ENCODE data around the gene MX2. TPM values are rescaled to one million over a fixed set of nuclear protein-coding genes. Genes with fewer than 3 reads are reported as not detected.

Gene MX2
- total and polyA plus RNA-seq, 2 of the 4 experiments (the other 2 are of a cell fraction) = 0.53 to 0.54 TPM

GRCh38 chr21:41317063-41317392 lies 44.8 kb upstream of the MX2 start:
- no peak for TF ChIP-seq MAFK (IDR thresholded peaks at IDR 0.05; ENCODE audit: low read depth, low read length)
- no peak for TF ChIP-seq CTCF (conservative IDR thresholded peaks at IDR 0.05; ENCODE audit: low read depth, low read length)
- TF ChIP-seq MAZ (IDR thresholded peaks at IDR 0.05; ENCODE audit: borderline replicate concordance, low read depth, low read length) = no peak
- no peak for TF ChIP-seq MXI1 (IDR thresholded peaks at IDR 0.05; ENCODE audit: borderline replicate concordance, low read depth, low read length)
- TF ChIP-seq RCOR1 (IDR thresholded peaks at IDR 0.05; ENCODE audit: insufficient replicate concordance, low read length) = no peak
- no peak for TF ChIP-seq RAD21 (IDR thresholded peaks at IDR 0.05; ENCODE audit: low read length)
- no peak for TF ChIP-seq BHLHE40 (IDR thresholded peaks at IDR 0.05; ENCODE audit: low read depth, low read length)
- TF ChIP-seq POLR2A (IDR thresholded peaks at IDR 0.05; ENCODE audit: low read depth, low read length) = no peak
- no peak for TF ChIP-seq CEBPB (IDR thresholded peaks at IDR 0.05; ENCODE audit: low read depth, low read length)
- no peak for TF ChIP-seq USF2 (IDR thresholded peaks at IDR 0.05; ENCODE audit: low read depth, low read length)
- TF ChIP-seq RFX5 (IDR thresholded peaks at IDR 0.05; ENCODE audit: low read depth, low read length) = no peak
- TF ChIP-seq ELK1 (IDR thresholded peaks at IDR 0.05; ENCODE audit: borderline replicate concordance, low read depth, low read length) = no peak
- dilution Hi-C loops (cut with HindIII; ENCODE audit: low sequenced_read_pairs, unreplicated experiment) = no loop called here

More at GRCh38 chr21:41317063-41317392, 44.8 kb upstream of the MX2 start:
- no peak overlapping the region for H3K9ac ChIP-seq (ENCODE audit: low read depth, low read length)
- no peak overlapping the region for H3K4me2 ChIP-seq (ENCODE audit: low read depth, low read length)
- H2AK9ac ChIP-seq (replicated peaks; ENCODE audit: low read depth, low read length, poor library complexity) = no peak overlapping the region
- no peak overlapping the region for H3K27ac ChIP-seq (ENCODE audit: insufficient read depth, low read length)
- BruUV-seq (replicated peaks) = no TSS peak
- ChIA-PET CTCF (no interaction called here), POLR2A (ENCODE audit: unreplicated experiment) (no interaction called here)
- H2BK5ac ChIP-seq (ENCODE audit: low read depth, low read length, poor library complexity, severe bottlenecking) = no peak overlapping the region
- no CpG with 5 or more reads among the region's 19 CpGs for WGBS, 2 experiments (ENCODE audit: extremely low coverage in 2 of 2, insufficient read length in 1 of 2)
- H3K56ac ChIP-seq (ENCODE audit: extremely low read depth, insufficient read depth, low read length) = no peak overlapping the region
- H3K9me3 ChIP-seq (ENCODE audit: control insufficient read depth, insufficient read depth, low read length) = no peaks in the 10 kb centered on the region
- H2BK20ac ChIP-seq (ENCODE audit: low read depth, low read length) = no peak overlapping the region
- H2AFZ ChIP-seq (replicated peaks; ENCODE audit: low read length, poor library complexity) = no peak overlapping the region
- no peak overlapping the region for H2BK120ac ChIP-seq (ENCODE audit: low read depth, low read length)
- no peak overlapping the region for H2BK15ac ChIP-seq (ENCODE audit: low read depth, low read length)
- peaks cover 38% of the 10 kb centered on the region for H3K27me3 ChIP-seq (ENCODE audit: control insufficient read depth, insufficient read depth, low read length)
- H3K9me1 ChIP-seq (ENCODE audit: insufficient read depth, low read length) = no peaks in the 10 kb centered on the region
- ATAC-seq (ENCODE audit: low read depth) = no peak
- no peak overlapping the region for H3K4ac ChIP-seq (ENCODE audit: low read depth, low read length)
- no peak overlapping the region for H4K91ac ChIP-seq (ENCODE audit: insufficient read depth, low read depth, low read length)
- no peak overlapping the region for H4K8ac ChIP-seq (ENCODE audit: low read depth in 2 of 2, low read length in 2 of 2)
- intact Hi-C loops (cut with micrococcal nuclease) (no loop called here), in situ Hi-C loops (cut with MboI; ENCODE audit: low sequenced_read_pairs) (no loop called here)
- no peak overlapping the region for H3K23ac ChIP-seq (ENCODE audit: low read depth, low read length)
- no peaks in the 10 kb centered on the region for H4K20me1 ChIP-seq (ENCODE audit: insufficient read depth, low read length)
- H3K36me3 ChIP-seq (ENCODE audit: control insufficient read depth, insufficient read depth, low read length) = no peaks in the 10 kb centered on the region
- H3K79me1 ChIP-seq (ENCODE audit: low read depth in 1 of 2, low read length in 2 of 2) = no peaks in the 10 kb centered on the region
- no peak for DNase-seq
- no peak overlapping the region for H3K4me3 ChIP-seq (ENCODE audit: insufficient read depth, low read depth, low read length)
- H4K5ac ChIP-seq (ENCODE audit: low read depth, low read length) = no peak overlapping the region
- no peak overlapping the region for H3K18ac ChIP-seq (ENCODE audit: low read depth, low read length)
- no peak overlapping the region for H3K14ac ChIP-seq (replicated peaks; ENCODE audit: low read depth, low read length)
- no peak overlapping the region for H2AK5ac ChIP-seq (ENCODE audit: low read depth, low read length)
- H3K4me1 ChIP-seq (ENCODE audit: control insufficient read depth, insufficient read depth, low read length) = no peaks in the 10 kb centered on the region
